Spleen (tissue), 7 donors: ENCODE results near the gene IGF1R.

Source experiments
- CTCF ChIP-seq, 11 experiments: fragments of 200-600 bp in 7 of 11; fragments of 450-650 bp in 4 of 11; sonication (generic) in 4 of 11; IDR thresholded peaks in 8 of 11; conservative IDR thresholded peaks in 3 of 11; 1 replicate in 7 of 11; 2 replicates in 4 of 11; pipeline versions ENCODE4 v1.4.0 to v1.8.0; 2016 to 2021; ENCODE audit warnings: antibody characterized with exemption in 11 of 11, inconsistent platforms in 4 of 11, mild to moderate bottlenecking in 1 of 11
- POLR2A ChIP-seq, 3 donors: fragments of 450-650 bp; IDR thresholded peaks; one replicate each; pipeline ENCODE4 v1.5.1; 2017; ENCODE audit warnings: antibody characterized with exemption in 3 of 3, mild to moderate bottlenecking in 1 of 3
- POLR2AphosphoS5 ChIP-seq, 3 donors: sonication (generic); formaldehyde crosslinking; IDR thresholded peaks; one replicate each; pipeline ENCODE4 v1.5.1; 2017; ENCODE audit warnings: antibody characterized with exemption in 3 of 3
- donor health status: DM: no; HTN: no; CAD: no; lungs with moderate emphysema.
- donor health status: DM: no; HTN: no; CAD: no.
- donor health status: DM: no; HTN: no; CAD: no.

GRCh38 chr15:98942431-98942830, 294.1 kb downstream of the IGF1R start:
- no peak for TF ChIP-seq POLR2AphosphoS5 (IDR thresholded peaks at IDR 0.05)
- no peak for TF ChIP-seq CTCF (IDR thresholded peaks at IDR 0.05 in 8 of 11, conservative IDR thresholded peaks at IDR 0.05 in 3 of 11)
- TF ChIP-seq POLR2A (IDR thresholded peaks at IDR 0.05) = no peak
